Measurements from ENCODE around the gene POC1B.

Gene POC1B

GRCh38 chr12:89525824-89526770 lies at the start of gene POC1B:
POC1B (minus strand) TSS chr12:89526047; CDS start chr12:89525895, 152 bp downstream.
- DNase-seq (ENCODE audit: low spot score), result peak; percentile 73

DNA sequence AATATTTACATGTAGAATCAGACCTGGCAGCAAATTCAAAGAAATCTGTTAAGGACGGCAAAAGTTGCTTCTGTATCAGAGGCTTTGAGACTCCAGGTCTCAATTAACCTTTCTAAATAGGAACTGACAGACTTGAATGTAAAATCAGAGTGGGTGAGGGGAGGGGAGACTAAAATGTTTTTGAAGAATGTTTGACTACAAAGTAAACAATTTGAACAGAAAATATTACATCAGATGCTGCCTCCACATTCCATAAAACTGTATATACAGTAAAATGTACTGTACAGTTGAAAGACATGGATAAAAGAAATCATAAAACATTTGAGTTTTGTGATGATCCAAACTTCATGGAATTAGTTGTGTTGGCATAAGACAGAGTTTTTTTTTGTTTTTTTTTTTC lies 49.5 kb upstream of the POC1B start:
- no peak for DNase-seq (ENCODE audit: low spot score)

DNA sequence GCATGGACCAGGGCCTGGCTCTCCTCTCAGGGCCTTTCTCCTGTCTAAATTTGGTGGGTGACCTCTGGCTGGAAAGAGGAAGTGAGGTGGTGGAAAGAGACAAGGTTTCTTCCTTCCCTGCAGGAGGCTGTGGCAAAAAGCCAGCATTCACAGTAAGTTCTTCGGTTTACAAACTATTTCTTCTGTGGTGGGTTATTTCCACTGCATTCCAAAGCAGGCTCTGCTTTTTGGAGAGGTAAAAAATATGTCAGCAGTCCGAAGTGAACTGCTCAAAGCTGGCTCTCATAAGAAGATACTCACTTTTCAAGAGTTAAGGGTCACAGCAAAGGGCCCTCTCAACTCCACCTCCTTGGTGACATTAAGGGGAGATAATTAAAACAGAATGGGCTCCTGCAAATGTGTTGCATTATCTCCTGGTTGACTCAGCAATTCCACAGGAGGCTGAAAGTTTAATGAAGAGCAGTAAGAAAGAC lies 48.9 kb upstream of the POC1B start:
- peak; percentile 25 for DNase-seq (ENCODE audit: low spot score)

GRCh38 chr12:89573051-89573810 lies 47.4 kb upstream of the POC1B start:
- DNase-seq (ENCODE audit: low spot score), result no peak

- DNase-seq (ENCODE audit: low spot score), result no peak
Observed at GRCh38 chr12:89571491-89572195, 45.8 kb upstream of the POC1B start.

DNA sequence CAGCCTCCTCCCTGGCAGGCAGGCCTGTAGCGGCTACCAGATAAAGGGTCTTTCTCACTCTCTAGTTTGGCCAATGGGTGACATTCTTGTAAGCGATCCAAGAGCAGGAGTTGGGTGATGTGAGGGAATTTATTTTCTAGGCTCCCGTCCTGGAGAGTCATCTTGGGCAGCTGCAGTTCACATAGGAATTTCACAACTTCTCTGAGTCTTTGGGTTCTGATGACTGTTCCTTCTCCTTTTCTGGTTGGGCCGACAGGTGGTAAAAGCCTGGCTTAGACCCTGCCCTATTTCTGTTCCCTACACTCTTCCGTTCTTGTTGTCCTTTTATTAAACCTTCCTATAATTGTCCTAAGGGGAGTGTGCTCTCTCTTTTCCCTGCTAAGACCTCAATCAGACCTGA lies 42.6 kb upstream of the POC1B start:
- DNase-seq (ENCODE audit: low spot score), result no peak

- no peak for DNase-seq (ENCODE audit: low spot score)
Observed at GRCh38 chr12:89567691-89568239, 41.9 kb upstream of the POC1B start.

- no peak for DNase-seq (ENCODE audit: low spot score)
Observed at GRCh38 chr12:89566615-89567014, 40.8 kb upstream of the POC1B start.

DNA sequence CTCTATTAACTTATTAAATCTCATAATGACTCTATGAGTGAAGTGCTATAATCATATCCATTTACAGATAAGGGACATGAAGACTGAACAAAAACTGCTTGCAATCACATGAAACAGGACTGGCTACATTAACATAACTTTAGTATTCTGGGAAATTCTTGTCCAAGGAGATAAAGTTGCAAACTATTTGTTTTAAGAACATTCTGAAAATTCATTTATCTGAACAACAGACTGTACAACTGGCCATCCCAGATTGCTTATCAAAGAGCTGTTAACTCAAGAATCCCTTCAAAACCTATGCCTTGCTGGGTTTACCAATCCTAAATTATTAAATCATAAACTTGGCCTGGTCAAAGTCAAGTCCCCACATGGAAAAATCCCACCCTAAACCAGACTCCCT lies 39.2 kb upstream of the POC1B start:
- no peak for DNase-seq (ENCODE audit: low spot score)

DNA sequence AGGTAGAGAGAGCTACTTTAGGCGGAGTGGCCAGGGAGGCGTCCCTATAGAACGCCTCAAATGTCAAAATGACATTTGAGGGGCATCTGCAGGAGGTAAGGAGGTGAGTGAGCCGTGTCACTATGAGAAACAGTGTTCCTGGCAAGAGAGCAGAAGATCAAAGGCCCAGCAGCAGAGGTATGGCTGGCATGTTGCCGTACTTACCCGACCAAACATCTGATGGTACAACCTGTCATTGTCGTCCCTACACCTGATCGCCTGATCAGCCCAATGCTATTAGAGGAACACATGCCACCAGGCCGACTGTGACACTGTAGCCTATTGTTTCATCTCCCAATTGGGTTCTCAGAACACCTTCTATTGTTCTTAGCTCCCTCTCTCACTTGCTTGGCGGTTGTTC lies 33.9 kb upstream of the POC1B start:
- DNase-seq (ENCODE audit: low spot score), result no peak

GRCh38 chr12:89556976-89557375 lies 31.1 kb upstream of the POC1B start:
- DNase-seq (ENCODE audit: low spot score), result no peak

GRCh38 chr12:89552376-89552775 lies 26.5 kb upstream of the POC1B start:
- DNase-seq (ENCODE audit: low spot score), result peak; percentile 31

- DNase-seq (ENCODE audit: low spot score), result no peak
Observed at GRCh38 chr12:89551747-89552146, 25.9 kb upstream of the POC1B start.

GRCh38 chr12:89547101-89547500 lies 21.3 kb upstream of the POC1B start:
- no peak for DNase-seq (ENCODE audit: low spot score)

- DNase-seq (ENCODE audit: low spot score), result no peak
Observed at GRCh38 chr12:89546151-89546550, 20.3 kb upstream of the POC1B start.

GRCh38 chr12:89544681-89545184 lies 18.9 kb upstream of the POC1B start:
- no peak for DNase-seq (ENCODE audit: low spot score)

DNA sequence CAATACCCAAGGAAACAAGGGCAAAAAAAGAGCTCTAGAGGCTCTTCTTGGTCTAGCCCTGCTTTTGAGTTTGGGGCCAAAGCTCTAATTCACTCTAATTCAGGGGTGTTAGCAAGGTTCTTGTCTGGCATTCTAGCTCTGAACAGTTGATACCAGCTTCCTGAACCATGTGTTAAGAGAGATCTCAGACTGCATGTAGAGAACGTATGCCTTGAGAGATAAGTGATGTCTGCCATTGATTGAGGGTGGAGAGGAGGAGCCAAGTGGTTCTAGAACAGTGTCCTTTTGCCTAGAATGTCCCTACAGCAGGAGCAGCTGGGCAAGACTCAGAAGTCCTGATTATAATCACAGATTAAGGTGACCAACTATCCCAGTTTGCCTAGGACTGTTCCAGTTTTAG lies 18.2 kb upstream of the POC1B start:
- DNase-seq (ENCODE audit: low spot score), result no peak

DNA sequence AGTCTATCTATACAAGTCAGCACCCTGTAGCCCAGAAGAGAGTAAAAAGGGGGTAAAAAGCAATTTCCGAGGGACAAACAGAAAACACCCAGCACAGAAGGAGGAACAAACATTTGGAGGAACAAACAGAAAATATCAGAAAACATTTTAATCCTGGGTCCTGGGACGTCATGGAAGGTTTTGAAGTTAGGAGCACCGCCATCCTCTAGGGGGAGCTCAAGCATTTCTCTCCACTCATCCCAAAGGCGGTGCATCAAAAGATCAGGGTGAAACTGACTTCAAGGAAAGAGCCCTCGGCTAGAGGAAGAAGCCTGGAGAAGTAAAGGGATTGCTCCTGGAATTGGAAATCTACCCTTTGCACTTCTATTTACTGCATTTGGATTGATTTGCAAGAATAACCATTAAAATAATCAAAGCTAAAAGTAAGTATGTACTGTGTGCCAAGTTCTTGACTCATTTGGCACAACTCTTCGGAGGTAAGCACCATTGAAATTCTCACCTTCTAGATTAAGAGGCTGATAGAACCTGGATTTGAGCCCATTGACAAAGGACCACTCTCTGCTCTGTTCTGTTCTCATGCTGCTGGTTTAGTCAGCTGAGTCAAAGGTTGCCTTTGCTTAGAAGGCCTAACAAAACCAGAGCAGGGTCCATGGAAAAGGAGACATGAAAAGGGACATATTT lies 17.2 kb upstream of the POC1B start:
- DNase-seq (ENCODE audit: low spot score), result peak; percentile 85

DNA sequence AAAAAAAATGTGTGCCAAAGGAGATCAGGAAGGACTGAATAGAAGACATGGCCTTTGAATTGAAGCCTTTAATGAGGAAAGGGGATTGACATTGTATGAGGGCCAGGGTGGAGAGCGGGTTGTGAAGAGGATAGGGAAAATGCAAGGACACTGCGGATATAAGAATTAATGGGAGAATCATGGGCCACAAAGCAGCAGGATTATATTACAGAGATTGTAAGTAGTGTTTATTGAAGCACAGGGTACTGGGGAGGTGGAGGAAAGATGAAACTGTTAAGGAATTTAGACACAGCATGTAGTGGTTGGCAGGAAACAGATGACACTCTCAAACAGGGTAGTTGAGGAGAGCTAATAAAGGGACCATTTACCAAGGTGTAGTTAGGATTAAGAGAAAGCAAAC lies 16.4 kb upstream of the POC1B start:
- DNase-seq (ENCODE audit: low spot score), result no peak

DNA sequence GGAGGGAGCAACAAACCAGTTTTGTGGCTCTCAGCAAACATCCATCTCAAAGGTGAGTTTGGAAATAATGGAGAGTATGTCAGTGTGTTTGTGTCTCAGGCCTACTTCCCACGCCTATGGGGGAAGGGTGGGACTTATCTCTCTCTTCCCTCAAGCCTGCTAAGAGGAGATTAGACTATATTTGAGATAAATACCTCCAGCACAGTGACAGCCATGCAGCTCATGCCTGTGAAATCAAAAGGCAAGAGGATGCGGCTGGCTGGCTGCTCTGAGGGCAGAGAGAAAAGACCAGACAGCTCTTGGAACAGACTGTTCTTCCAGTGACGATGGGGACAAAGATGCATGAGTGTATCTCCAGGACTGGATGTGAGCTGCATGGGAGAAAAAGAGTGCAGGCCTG lies 14.7 kb upstream of the POC1B start:
- DNase-seq (ENCODE audit: low spot score), result no peak
